Left renal pelvis (tissue), 4 donors: Measurements from ENCODE around the gene MXRA8. TPM values are rescaled to one million over a fixed set of nuclear protein-coding genes. Genes with fewer than 3 reads are reported as not detected.
"Not testable (repeated sequence)": the region's sequence is repeated elsewhere in the genome, so short reads cannot be mapped to it uniquely, and the experiment has no call there.

Source experiments
- DNase-seq, 4 donors: peaks; one replicate each; pipeline ENCODE4 v3.0.0-alpha.2; 2013; ENCODE audit warnings: low read depth in 4 of 4, low spot score in 3 of 4
- polyA plus RNA-seq, 4 donors: library from polyadenylated mRNA; unstranded; fragments of 120-200 nt; gene quantifications; one replicate each; pipeline ENCODE4 v1.2.1, GENCODE V29; 2013; ENCODE audit not compliant: insufficient read length in 4 of 4

MXRA8 gene
- polyA plus RNA-seq, 4 donors = 133 to 208 (median 158) TPM

DNA sequence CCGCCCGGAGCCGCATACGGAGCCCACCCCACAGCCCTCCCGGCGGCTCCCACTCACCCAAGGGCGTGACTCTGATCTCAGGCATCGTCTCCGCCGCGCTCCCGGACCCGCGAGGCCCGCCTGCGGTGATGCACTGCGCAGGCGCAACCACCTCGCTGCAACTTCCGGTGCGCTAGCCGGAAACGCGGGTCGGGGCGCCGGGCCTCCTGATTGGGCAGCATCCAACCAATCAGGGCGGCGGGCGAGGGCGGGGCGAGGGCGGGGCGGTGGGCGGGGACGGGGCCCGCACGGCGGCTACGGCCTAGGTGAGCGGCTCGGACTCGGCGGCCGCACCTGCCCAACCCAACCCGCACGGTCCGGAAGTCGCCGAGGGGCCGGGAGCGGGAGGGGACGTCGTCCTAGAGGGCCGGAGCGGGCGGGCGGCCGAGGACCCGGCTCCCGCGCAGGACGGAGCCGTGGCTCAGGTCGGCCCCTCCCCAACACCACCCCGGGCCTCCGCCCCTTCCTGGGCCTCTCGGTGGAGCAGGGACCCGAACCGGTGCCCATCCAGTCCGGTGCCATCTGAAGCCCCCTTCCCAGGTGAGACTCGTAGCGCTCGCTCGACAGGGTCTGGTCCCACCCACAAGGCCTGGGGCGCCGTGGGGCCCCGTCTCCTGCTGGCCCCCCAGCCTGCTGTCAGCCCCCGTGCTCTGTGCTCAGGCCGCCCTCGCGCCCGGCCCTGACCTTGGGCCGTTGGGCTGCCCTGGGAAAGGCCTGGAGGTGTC, 33.6 kb downstream of the MXRA8 start, which contains the start of the genes CPTP and INTS11:
TSS of gene CPTP (plus strand) at position 279 of the 764 bp plus-strand sequence. CDS start 2,109 bp downstream, outside the sequence.
TSS of gene INTS11 (minus strand) at position 137 of the 764 bp plus-strand sequence. CDS start at position 85, 52 bp downstream.
- peak; percentile 71 to 78 (median 76) for DNase-seq

DNA sequence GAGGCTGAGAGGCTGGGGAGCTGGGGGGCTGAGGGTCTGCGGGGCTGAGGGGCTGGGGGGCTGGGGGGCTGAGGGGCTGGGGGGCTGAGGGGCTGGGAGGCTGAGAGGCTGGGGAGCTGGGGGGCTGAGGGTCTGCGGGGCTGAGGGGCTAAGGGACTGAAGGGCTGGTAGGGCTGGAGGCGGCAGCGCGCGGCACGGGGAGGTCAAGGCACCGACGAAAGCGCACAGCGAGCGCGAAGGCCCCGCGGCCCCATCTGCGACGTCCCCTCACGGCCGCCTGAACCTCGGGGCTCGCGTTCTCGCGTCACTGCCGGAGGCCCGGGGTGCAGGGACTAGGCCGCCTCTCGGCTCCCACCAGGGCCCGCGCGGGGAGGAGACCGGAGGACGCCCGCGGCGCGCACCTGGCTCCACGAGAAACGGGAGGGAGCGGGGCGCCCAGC, 34.3 kb downstream of the MXRA8 start:
- no peak for DNase-seq

DNA sequence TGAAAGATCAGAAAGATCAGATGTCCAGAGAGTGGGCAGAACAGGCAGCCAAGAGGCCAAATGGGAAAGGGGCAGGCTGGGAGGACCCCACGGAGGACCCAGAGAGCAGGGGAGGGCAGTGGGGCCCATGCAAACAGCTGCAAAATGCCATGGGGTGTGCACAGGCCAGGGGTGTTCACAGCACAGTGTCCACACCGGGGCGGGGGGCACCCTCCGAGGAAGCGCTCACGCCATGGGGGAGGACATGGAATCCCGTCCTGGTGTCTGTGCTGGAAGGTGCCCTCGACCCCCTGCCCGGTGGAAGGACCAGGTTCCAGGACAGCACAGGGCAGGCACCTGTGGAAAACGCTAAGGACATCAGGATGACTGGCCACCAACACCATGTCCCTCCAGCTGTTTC, 35.4 kb downstream of the MXRA8 start:
- DNase-seq = no peak

DNA sequence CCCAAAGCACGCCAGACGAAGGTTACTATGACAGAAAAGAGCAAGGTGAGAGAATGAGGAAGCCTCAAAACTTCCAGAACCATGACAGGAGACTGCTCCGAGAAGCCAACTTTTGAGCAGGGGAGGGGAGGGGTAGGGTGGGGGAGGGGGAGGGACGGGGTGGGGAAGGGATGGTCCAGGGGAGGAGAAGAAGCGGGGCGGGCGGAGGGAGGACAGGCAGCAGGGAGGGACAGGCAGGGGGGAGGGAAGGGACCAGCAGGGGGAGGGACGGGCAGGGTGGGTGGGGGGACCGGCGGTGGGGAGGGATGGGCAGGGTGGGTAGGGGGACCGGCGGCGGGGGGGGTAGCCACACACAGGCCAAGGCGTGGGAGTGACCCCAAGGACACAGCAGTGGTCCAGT, 35.9 kb downstream of the MXRA8 start:
- DNase-seq = no peak

DNA sequence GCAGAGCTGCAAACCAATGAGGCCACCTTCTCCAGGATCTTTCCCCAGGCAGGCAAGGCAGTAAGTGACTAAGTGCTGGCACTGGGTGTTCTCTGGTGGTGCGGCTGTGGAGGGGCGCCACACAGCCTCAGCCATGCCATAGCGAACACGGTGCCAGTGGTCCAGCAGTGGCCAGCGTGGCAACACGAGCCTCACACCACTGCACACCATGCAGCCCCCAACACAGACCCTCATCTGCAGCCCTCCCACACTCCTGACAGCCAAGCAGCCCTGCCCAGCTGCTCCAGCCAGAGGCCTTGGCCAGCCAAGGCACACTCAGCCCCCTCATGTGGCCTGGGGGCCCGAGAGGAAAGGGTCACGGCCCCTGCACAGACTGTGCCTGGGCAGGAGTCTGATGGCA, 36.9 kb downstream of the MXRA8 start:
- no peak for DNase-seq

DNA sequence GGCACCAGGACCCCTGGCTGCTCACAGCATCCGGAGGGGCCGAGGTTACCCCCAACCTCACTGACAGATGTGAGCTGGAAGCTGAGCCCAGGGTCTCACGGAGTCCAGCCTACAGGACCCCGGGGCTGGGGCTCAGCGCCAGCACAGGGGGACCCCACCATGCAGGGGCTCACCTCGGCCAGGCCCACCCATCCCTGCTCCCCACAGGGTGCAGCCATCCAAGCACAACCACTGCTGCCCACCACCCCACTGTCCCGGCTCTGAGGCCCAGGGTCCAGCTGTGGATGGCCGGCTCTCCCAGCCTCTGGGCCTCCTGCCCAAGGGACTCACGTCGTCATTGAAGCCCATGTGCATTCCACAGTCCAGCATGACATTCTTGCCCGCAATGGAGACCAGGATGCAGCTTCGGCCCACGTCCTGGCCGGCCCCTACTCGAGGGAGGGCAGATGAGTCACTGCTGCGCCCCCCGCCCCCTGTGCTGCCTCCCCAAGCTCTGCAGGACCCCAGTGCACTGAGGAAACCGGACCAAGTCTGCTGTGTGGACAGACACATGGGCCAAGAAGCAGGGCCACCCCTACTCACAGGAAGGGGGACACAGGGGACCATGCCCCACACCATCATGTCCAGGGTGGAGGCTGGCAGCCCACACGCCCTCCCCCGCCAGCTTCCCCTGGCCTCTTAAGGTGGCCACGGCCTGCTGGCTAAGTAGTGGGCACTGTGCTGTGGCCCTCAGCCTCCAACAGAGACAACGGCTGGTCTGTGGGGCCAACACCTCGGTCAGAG, 37.5 kb downstream of the MXRA8 start:
- DNase-seq = no peak

DNA sequence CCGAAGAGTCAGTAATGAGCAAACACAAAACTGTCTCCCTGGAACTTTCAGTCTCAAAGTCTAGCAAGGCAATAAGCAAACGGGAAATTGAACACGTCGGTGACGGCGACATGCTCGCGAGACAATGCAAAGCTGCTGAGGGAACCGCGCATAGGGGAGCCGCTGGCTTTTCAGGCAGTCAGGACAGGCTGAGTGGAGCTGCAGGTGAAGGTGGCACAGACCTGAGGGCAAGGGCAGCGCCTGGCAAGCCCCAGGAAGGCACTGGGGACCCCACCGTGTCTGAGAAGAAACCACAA, 38.8 kb downstream of the MXRA8 start:
- no peak for DNase-seq

DNA sequence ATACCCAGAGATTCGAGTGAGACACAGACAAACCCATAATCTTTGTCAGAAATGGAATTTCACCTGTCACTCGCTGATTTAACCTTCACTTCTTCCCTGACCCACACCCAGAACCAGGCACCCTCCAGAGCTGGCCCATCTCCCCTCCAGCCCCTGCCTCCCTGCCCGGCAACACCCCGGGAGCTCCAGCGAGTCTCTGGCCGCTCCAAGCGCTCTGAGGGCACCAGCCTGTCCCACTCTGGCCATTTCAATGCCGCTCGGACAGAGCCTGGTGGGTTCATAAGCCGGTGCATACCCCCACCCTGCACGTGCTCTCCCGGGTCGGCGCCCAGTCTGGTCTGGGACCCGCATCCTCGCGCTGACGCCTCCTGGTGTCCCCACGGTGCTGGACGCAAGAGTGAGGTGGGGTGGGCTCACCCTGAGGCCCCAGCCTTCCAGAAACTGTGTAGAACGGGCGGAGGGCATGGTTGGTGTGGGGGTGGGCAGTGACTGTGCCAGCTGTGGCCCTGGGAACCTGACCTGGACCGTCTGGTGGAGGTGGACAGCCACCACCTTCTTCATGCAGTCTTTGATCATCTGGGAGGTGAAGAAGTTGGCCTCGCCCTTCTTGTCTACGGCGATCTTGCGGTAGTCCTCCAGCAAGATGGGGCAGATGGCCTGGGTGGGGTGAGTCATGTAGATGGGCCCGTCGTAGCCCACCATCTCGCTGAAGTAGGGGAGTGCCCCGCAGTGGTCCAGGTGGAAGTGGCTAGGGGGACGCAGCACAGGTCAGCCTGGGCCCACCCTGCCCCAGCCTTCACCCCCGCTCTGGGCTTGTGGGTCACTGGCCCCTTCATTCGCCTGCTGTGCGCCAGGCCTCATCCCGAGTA, 39.3 kb downstream of the MXRA8 start:
- DNase-seq = no peak

DNA sequence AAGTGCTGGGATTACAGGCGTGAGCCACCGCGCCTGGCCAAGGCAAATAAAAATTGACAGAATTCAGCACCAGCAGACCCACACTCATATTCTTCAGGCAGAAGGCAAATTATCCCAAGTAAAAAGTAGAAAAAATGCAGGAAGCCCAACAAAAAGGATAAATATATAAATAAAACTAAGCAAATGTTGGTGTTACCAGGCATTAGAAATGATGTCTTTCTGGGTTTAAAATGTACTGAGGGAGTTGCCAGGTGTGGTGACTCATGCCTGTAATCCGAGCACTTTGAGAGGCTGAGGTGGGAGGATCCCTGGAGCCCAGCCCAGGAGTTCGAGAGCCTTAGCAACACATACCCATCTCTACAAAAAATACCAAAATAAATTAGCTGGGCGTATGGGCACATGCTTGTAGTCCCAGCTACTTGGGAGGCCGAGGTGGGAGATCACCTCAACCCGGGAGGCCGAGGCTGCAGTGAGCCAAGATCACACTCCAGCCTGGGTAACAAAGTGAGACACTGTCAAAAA, 40.2 kb downstream of the MXRA8 start:
- DNase-seq = no peak

DNA sequence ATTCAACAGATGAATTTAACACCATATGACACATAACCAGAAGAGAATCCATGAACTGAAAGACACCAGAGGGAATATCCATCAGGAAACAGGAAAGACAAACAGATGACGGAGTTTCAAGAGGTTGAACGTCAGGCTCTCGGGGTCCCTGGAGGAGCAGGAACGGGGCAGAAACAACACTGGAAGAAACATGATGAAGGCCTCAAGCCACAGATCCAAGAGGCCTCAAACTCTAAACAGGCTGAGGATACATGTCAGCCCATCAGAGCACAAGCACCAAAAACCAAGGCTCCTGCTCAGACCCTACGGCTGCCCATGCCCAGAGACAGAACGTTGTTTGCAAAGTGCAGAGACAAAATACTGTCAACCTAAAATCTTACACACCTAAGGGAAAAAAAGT, 40.9 kb downstream of the MXRA8 start:
- DNase-seq = no peak

DNA sequence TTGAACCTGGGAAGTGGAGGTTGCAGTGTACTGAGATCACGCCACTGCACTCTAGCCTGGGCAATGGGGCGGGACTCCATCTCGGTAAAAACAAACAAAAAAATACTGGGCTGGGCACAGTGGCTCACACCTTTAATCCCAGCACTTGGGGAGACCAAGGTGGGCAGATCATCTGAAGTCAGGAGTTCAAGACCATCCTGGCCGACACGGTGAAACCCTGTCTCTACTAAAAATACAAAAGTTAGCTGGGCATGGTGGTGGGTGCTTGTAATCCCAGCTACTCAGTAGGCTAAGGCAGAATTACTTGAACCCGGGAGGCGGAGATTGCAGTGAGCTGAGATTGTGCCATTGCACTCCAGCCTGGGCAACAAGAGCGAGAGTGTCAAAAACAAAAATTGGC, 42.2 kb downstream of the MXRA8 start:
- not testable (repeated sequence) for DNase-seq

DNA sequence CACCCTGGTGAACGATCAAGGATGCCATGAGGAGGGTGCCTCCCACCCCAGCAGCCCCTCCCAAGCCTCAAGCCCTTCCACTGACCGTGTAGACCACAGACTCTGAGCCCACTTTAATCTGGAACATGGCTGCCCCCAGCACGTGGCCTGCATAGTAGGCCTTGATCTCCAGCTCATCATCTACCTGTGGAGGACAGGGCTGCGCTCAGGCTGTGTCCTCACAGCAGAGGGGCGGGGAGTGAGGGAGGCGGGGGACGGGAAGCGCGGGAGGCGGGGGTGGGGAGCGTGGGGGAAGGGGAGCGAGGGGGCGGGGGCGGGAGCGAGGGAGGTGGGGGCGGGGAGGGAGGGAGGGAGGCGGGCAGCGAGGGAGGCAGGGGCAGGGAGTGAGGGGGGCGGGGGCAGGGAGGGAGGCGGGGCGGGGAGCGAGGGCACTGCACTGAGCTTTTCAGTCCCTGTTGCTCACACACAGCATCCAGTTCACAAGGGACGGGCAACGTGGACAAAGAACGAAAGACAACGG, 42.9 kb downstream of the MXRA8 start:
- DNase-seq = no peak

DNA sequence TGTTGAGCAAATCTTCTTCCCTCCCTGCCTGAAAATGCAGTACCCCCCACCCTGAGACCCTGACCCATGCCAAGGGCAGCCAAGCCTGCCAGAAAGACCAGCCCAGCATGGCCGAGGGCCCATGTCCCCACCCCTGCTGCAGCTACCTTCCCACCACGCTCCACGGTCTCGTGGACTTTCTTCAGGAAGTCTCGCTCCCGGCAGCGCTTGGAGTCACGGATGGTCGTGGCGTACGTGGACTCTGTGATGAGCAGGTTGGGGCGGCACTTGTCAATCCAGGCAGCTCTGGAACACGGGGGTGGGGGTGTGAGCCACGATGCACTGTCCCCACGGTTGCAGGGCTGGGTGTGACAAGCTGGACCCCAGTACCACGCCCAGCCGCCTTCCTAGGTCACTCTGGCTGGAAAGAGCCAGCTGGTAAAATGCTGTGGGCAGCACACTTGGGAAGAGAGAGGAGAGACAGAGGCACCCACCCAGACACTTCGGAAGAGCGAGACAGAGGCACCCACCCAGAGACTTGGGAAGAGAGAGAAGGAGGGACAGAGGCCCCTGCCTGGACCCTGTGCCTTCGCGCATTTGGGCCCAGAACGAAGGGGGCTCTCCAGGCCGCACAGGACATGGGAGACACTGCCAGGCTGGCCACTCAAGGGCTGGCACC, 43.5 kb downstream of the MXRA8 start:
- DNase-seq = no peak

DNA sequence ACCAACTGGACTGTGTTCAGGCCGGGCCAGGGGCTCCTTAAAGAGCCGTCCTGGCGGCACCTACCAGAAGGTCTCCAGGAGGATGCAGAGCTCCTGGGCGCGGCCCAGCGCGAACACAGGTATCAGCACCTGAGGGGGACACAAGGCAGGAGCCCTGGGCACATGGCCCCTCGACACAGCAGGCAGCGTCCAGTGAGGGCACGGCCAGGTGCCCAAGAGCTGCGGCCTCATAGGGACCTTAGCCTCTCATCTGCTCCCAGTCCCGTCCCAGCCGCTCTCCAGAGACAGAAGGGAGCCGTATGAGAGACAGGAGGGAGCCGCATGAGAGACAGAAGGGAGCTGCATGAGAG, 44.1 kb downstream of the MXRA8 start:
- no peak for DNase-seq

DNA sequence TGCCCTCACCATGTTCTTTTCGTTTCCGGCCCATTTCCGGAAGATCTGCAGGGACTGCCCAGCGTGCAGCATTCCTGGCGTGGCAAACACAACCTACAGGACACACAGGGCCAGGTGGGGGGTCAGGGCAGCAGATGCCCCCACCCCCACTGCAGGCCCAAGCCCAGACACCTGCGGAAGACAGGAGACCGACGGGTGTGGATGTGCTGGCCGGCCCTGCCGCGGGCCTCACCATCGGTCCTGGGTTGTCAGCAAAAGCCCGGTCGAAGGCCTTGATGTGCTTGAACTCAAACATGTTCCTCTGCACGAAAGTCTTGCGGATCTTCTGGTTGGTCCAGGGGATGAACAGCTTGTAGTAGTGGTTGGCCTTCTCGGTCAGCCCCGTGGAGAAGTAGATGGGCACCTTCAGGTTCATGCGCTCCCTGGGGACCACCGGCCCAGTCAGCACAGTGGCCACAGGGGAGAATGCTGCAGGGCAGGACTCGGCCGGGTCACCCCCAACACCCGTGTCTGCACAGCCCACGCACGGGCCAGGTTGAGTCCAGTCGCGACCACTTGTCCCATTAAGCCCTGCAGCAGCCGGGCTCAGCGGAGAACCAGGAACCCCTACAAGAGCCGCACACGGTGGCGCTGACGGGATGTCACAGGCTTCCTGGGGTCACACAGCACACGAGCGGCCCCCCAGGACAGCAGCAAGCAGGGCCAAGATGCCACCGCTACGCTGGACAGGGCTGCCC, 44.7 kb downstream of the MXRA8 start:
- DNase-seq = no peak

DNA sequence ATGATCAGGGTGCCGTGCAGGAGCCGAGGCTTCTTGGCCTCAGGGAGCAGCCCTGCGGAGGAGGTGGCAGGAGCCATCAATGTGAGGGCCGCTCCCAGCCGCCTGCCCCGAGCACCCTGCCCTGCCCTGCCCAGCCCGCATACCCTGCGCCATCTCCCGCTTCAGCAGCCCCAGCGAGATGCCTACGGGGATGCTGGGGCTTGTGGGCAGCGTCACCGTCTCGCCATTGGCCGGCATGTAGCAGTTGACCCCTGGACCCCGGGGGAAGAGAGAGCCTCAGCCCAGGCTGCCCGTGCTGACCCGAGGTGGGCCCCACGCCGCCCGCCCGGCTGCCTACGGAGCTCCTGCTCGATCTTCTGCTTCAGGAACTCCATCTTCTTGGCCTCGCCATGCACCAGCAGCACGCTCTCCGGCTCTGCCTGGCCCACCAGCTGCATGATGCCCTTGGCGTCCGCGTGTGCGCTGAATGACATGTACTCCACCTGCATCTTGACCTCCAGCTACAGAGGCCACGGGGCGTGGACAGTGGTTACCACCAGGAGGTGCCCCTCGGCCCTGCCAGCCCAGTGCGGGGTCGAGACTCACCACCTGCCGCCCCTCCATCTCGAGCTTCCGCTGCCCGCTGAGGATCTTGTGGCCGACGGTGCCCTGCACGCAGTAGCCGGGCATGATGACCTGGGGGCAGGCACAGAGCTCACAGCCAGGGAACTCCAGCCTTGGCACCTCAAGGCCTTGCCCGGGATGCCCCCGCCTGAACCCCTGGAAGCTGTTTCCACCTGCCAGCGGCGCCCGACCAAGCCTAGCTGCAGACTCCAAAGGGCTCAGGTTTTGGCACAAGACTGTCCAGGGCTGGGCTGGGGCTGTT, 45.7 kb downstream of the MXRA8 start:
- DNase-seq = no peak

DNA sequence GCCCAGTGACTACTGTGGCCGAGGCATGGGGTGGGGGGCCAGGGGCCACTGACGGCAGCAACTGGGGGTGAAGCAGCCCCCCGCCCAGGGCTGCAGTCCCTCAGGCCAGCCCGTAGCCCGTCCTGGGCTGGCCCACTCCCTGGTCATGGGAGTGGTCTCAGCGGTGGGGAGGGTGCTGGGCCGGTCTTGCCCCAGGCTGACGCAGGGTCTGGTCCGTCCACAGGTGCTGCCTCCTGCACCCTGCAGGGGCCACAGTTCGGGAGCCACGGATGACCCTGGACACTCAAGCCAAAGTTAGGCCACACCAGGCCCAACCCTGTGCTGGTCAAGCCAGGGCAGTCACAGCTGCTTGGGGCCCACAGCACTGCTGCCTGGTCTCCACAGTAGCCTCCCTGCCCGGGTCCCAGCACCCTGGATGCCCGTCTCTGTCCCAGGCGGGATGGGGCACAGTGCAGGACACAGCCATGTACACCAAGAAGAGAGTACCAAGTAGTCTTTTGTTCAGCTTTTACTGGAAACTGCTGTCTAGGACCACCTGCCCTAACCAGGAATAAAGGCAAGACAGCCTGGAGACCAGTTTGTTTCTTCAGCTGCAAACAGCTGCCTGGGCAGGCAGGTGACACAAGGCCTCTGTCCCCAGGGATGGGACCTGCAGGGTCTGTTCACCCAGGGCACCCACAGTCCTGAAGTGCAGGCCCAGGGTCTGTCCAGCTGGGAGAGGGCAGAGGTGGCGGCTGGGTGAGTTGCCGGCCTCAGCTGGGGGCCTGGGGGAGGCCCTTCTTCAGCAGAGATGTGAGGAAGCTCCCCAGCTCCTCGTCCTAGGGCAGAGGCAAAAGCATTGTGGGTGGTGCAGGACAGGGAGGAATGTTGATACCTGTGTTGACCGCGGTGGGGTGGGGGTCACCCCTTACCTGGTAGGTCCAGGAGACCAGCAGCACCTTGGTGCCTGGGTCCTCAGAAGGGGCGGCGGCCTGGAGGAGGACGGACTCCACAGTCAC, 46.9 kb downstream of the MXRA8 start:
- DNase-seq = no peak
